ES-I3 (cell line): ENCODE data around the gene NOP10.
"Not testable (repeated sequence)": the region's sequence is repeated elsewhere in the genome, so short reads cannot be mapped to it uniquely, and the experiment has no call there.

Source experiments
- H3K36me3 ChIP-seq: 2 replicates; pipeline ENCODE4 v1.6.1; 2013; ENCODE audit warnings: mild to moderate bottlenecking, low read length, control low read depth, moderate library complexity; ENCODE audit not compliant: insufficient read depth
- H3K4me1 ChIP-seq: 2 replicates; pipeline ENCODE4 v1.6.1; 2013; ENCODE audit warnings: mild to moderate bottlenecking, control low read depth, low read length; ENCODE audit not compliant: insufficient read depth
- H3K9ac ChIP-seq: 2 replicates; pipeline ENCODE4 v1.6.1; 2013; ENCODE audit warnings: low read depth, mild to moderate bottlenecking, low read length, moderate library complexity
- H3K9me3 ChIP-seq: 2 replicates; pipeline ENCODE4 v1.6.1; 2013; ENCODE audit warnings: mild to moderate bottlenecking, low read length, moderate library complexity; ENCODE audit not compliant: control insufficient read depth, insufficient read depth

The NOP10 gene

DNA sequence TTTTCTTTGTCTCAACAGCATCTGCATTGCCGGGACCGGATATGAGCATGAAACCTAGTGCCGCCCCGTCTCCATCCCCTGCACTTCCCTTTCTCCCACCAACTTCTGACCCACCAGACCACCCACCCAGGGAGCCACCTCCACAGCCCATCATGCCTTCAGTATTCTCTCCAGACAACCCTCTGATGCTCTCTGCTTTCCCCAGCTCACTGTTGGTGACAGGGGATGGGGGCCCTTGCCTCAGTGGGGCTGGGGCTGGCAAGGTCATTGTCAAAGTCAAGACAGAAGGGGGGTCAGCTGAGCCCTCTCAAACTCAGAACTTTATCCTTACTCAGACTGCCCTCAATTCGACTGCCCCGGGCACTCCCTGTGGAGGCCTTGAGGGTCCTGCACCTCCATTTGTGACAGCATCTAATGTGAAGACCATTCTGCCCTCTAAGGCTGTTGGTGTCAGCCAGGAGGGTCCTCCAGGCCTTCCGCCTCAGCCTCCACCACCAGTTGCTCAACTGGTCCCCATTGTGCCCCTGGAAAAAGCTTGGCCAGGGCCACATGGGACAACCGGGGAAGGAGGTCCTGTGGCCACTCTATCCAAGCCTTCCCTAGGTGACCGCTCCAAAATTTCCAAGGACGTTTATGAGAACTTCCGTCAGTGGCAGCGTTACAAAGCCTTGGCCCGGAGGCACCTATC is 5.2 kb upstream of the NOP10 start:
- Histone ChIP-seq H3K9ac (no peak overlapping the region), H3K36me3 (no peaks in the 10 kb centered on the region), H3K4me1 (no peaks in the 10 kb centered on the region), H3K9me3 (no peaks in the 10 kb centered on the region)

DNA sequence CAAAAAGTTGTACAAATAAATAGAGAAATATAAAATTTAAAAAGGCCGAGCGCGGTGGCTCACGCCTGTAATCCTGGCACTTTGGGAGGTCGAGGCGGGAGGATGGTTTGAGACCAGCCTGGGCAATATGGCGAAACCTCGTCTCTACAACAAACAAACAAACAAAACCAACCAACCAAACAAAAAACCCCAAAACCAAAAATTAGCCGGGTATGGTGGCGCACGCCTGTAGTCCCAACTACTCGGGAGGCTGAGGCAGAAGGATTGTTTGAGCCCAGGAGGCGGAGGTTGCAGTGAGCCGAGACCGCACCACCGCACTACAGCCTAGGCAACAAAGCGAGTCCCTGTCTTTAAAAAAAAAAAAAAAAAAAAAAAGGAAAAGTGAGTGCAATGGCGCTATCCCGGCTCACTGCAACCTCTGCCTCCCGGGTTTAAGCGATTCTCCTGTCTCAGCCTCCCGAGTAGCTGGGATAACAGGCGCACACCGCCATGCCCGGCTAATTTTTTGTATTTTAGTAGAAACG is 661 bp downstream of the NOP10 start:
- not testable (repeated sequence) for H3K9me3 ChIP-seq, H3K36me3 ChIP-seq, H3K4me1 ChIP-seq
- peak overlapping the region; percentile 72 for H3K9ac ChIP-seq

DNA sequence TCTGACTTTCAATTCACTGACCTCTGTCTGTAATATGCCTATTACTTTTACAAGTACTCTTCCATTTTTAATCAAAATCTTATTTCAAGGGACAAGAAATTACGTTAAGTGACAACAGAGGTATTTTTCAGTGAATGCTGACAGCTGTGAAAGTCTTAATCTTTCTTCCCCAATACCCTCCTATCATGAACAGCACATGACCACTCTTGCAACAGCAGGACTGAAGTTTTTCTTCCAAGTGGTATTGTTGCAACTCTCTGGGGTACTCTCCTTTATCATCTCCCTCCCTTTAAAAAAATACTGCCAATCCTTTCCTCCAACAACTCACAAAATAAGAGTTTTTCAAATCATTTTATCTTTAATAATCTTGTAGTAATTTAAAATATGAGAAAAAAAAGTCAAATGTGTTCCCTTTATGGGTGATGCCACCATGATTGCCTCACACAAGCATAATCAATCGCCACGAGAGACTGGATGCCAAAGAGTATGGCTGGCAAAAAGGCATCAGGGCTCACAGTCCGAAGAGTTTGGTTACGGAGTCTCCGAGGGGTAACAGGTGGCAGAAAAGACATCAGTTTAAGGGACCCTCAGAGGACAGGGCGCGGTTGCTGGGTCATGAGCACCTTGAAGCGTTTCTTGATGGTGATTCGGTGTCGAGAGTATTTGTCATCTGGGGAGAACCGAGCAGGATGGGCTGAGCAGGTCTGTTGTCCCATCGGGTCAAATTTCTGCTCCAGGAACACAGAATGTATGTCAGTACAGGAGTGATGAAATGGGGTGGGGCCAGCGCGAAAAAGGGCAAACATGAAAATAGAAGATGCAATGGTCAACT is 1.3 kb downstream of the NOP10 start:
- no peaks in the 10 kb centered on the region; the same call in 1 of the 2 replicates for H3K4me1 ChIP-seq
- no peaks in the 10 kb centered on the region for H3K9me3 ChIP-seq
- peak overlapping the region; percentile 72 for H3K9ac ChIP-seq
- peaks cover 5% of the 10 kb centered on the region; the same call in 1 of the 2 replicates for H3K36me3 ChIP-seq

DNA sequence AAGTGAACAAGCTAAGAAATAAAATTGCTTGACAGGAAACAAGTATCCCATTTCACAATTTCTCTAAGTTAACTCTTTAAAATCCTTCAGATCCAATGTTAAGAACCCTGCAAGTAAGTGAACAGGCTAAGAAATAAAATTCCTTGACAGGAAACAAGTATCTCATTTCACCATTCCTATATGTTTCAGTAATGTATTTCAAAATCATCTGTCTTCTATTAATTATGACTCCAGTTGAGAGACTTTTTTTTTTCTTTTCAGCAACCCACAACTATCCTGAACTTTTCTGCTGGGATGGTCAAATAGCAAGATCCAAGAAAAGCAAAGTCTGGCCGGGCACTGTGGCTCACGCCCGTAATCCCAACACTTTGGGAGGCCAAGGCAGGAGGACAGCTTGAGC is 3.0 kb downstream of the NOP10 start:
- Histone ChIP-seq H3K9ac (no peak overlapping the region), H3K9me3 (no peaks in the 10 kb centered on the region), H3K4me1 (no peaks in the 10 kb centered on the region; the same call in 1 of the 2 replicates), H3K36me3 (peaks cover 5% of the 10 kb centered on the region; the same call in 1 of the 2 replicates)

DNA sequence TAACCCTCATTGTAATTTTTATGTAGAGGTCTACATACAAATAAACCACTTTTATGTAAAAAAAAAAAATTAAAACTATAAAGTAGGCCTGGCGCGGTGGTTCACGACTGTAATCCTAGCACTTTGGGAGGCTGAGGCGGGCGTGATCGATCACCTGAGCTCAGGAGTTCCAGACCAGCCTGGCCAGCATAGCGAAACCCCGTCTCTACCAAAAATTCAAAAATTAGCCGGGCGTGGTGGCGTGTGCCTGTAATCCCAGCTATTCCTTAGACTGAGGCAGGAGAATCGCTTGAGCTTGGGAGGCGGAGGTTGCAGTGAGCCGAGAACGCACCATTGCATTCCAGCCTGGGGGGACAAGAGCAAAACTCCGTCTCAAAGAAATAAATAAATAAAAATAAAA is 4.6 kb downstream of the NOP10 start:
- no peaks in the 10 kb centered on the region for H3K9me3 ChIP-seq
- H3K36me3 ChIP-seq = peaks cover 5% of the 10 kb centered on the region; the same call in 1 of the 2 replicates
- no peaks in the 10 kb centered on the region; the same call in 1 of the 2 replicates for H3K4me1 ChIP-seq
- H3K9ac ChIP-seq = peak overlapping the region; percentile 65

DNA sequence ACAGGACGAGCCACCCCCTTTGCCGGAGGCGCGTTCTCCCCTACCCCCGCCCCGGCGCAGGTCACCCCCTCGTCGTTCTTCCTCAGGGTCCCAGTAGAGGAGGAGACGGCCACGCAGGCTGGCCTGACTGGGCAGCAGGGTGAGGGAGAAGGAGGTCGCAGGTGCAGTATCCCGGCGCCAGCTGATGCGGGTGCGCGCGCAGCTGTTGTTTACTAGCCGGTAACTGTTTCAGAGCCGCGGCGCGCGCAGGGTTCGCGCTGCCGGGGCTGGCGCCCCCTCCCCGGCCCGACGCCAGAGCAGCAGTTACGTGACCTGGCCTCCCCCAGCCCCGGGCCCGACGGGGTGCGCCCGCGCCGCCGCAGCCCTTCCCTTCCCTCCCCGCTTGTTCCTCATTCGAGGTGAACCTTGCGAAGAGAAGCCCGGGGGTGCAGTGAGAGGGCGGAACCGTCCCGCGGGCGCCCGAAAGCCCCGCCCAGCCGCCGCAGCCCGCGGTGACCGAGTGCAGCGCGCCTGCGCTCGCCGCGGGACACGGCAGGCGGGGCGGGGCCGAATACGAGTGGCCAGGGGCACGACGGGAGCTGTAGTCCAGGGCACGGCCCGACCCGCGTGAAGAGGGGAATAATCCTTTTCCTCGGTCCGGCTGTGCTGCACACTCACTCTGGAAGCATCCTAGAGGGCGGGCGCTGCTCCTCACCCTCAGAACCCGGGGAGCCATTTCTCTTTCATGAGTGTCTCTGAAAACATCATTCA is 5.2 kb downstream of the NOP10 start, which contains the start of gene SLC12A6:
Gene SLC12A6, minus strand, starts transcription at position 225 of the 750 bp plus-strand sequence. CDS start 1,101 bp downstream, outside the sequence.
- H3K4me1 ChIP-seq = no peaks in the 10 kb centered on the region; the same call in 1 of the 2 replicates
- peaks cover 5% of the 10 kb centered on the region; the same call in 1 of the 2 replicates for H3K36me3 ChIP-seq
- H3K9me3 ChIP-seq = no peaks in the 10 kb centered on the region
- H3K9ac ChIP-seq = peak within 1 kb of the TSS; percentile 65

DNA sequence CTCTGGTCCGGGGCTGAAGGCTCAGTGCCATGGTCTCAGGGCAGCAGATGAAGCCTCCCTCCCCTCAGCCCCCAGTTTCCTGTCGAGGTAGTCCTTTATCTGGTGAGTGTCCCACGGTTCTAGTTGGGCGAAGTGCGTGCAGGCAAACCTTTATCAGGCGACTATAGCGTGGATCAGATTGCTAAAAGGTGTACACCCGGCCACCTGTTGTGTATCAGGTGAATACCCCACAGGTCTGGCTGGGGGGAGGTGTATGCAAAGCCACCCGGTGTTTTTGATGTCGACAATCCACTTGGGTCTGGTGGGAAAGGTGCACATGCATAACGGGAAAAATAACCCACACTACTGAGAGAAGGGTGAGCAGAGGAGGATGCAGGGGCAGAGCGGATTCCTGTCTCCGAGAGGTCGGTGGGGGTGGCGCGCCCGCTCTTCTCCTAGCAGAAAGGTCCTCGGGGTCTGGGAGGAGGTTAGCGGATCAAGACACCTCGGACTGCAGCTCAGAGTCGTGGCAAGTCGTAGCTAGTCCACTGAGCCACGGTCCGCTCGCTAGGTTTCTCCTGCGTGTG is 5.9 kb downstream of the NOP10 start:
- H3K4me1 ChIP-seq = no peaks in the 10 kb centered on the region; the same call in 1 of the 2 replicates
- peak overlapping the region; percentile 65 for H3K9ac ChIP-seq

DNA sequence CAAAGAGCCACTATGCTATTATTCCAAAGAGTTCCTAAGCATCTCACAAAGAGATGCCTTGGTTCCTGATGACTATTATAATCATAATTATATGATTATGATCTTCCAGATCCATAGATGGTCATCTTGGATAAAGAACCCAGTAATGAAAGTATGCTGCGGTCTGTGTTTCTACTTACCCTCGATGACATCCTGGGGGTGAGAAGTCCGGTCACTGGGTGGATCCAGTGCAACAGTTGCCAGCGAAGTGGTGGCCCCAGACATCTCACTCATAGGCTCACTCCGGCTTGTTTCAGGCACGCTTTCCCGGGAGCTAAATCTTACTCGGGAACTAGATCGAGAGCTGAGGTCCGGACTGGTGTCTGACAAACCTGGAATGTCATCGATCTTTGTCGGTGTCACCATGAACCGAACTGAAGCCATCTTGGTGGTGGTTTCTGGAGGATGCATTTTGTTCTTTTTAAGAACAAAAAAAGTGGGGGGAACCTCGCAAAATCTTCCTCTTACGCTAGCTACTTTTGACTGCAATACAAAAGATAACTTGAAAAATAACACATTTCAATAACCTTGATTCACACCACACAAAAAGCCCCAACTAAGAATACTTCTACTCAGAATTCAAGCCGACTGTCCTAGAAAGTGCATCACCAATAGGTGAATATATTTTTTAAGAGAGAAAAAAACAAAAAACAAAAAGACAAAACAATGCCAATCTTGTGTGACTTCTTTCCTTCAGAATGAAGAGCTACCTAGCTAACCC is 6.5 kb downstream of the NOP10 start:
- 0 out of 2 replicates have a peak, but pooled peaks cover 2% of the 10 kb centered on the region for H3K36me3 ChIP-seq
- no peaks in the 10 kb centered on the region for H3K9me3 ChIP-seq
- H3K9ac ChIP-seq = peak overlapping the region; percentile 65
- H3K4me1 ChIP-seq = no peaks in the 10 kb centered on the region

More for the DNA sequence above, 5.9 kb downstream of the NOP10 start:
- Histone ChIP-seq H3K9me3 (no peaks in the 10 kb centered on the region), H3K36me3 (peaks cover 5% of the 10 kb centered on the region; the same call in 1 of the 2 replicates)

DNA sequence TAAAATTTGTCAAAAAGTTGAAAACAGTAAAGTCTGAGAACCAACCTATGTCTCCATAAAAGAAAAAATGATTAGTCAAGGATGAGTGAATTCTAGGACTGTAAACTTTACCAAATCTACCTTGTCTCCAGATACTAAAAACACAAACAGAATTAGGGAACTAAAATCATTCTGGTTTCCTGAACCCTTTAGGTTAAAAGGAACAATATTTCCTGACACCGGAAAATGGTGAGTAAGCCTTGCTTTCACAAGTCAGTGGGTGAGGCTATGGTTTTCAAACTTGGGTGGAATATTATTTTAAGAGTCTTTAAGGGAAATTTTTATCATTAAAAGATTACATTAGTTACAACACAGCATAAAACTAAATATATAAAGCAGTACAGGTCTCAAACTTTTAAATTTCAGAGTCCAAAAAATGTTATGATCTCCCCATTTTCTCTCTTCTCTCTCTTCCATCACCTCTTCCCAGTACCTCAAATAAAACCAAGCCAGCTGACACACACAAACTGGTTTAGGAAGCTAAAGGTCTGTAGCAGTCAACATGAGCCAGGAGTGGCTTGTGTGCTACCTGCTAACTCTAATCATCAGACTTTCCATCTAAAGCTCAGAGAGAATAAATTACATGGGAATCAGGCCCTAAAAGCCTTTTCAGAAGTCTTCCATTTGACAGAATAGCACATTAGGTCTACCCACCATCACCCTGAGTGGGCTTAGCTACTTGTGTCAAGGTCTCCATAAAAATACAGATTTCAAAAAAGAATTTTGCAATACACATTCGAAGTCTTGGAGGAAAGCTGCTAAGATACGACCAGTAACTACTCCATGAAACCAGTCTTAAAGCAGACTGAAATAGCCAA is 7.5 kb downstream of the NOP10 start:
- no peaks in the 10 kb centered on the region for H3K4me1 ChIP-seq

DNA sequence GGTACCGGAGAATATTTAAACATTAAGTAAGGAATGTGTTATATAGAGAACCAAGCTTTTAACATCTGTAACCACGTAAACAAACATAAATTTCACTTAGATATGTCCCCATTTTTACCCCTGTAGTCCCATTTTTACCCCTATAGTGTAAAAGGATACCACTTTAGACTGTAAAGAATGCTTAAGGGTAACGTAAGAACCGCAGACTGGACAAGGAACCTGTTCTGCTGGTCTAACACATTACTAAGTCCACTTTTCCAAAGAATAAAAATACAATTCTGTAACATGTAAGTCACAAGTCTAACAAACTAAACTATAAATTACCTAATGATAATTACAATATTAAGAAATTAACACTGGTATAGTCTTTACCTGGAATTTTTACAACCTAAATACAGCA is 8.3 kb downstream of the NOP10 start:
- Histone ChIP-seq H3K4me1 (no peaks in the 10 kb centered on the region), H3K9ac (no peak overlapping the region), H3K9me3 (no peaks in the 10 kb centered on the region), H3K36me3 (no peaks in the 10 kb centered on the region)

More for the DNA sequence above, 7.5 kb downstream of the NOP10 start:
- no peaks in the 10 kb centered on the region for H3K36me3 ChIP-seq
- no peaks in the 10 kb centered on the region for H3K9me3 ChIP-seq
- no peak overlapping the region for H3K9ac ChIP-seq

DNA sequence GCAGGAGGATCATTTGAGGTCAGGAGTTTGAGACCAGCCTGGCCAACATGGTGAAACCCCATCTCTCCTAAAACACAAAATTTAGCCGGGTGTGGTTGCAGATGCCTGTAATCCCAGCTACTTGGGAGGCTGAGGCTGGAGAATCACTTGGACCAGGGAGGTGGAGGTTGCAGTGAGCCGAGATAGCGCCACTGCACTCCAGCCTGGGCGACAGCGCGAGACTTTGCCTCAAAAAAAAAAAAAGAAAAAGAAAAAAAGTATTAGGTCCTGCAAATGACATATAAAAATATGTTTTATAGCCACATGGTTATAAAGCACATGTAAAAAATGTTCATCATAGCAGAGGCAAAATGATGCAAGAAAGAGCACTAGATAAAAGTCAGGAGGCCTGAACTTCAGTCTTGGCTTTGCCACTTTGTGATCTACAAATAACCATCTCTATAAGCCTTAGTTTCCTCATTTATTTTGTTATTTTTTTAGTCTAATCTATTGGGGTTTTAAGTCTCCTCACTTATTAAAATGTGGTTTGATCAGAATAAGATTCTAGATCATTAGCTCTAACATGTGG is 10.3 kb downstream of the NOP10 start:
- H3K9me3 ChIP-seq = no peaks in the 10 kb centered on the region
- H3K9ac ChIP-seq = no peak overlapping the region
- H3K4me1 ChIP-seq = no peaks in the 10 kb centered on the region
- no peaks in the 10 kb centered on the region for H3K36me3 ChIP-seq

DNA sequence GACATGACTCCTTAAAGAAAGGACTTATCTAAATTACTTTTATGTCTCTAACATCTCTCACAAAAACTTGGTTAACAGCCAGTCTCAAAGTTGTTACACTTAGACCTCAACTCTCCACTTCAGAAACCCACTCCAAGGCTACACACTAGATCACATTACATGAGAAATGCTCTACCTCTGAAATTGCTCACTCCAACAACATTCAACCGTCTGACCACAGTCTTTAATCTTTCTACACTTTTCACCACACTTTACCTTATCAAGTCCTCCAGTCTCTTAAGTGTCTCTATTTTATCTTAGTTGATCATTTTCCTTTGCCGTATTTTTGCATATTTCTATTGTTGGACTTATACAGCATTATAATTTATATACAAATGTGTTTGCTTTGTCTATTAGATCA is 11.1 kb downstream of the NOP10 start:
- Histone ChIP-seq H3K4me1 (no peaks in the 10 kb centered on the region), H3K9ac (no peak overlapping the region), H3K36me3 (no peaks in the 10 kb centered on the region), H3K9me3 (no peaks in the 10 kb centered on the region)
